Choroid plexus epithelial cell (primary cell): ENCODE data around the gene TRPM5.

Experiments used
- DNase-seq: peaks from one replicate; pipeline ENCODE4 v3.0.0-alpha.2; 2010; ENCODE audit warnings: low read depth
- H3K4me3 ChIP-seq: 2 replicates; pipeline ENCODE4 v1.5.1; 2011; ENCODE audit warnings: low read depth, mild to moderate bottlenecking, control low read depth, low read length, moderate library complexity
- CTCF ChIP-seq: conservative IDR thresholded peaks from 2 replicates; pipeline ENCODE4 v1.5.1; 2011; ENCODE audit warnings: low read depth, mild to moderate bottlenecking, control low read depth, inconsistent platforms, low read length, moderate library complexity

TRPM5 gene

DNA sequence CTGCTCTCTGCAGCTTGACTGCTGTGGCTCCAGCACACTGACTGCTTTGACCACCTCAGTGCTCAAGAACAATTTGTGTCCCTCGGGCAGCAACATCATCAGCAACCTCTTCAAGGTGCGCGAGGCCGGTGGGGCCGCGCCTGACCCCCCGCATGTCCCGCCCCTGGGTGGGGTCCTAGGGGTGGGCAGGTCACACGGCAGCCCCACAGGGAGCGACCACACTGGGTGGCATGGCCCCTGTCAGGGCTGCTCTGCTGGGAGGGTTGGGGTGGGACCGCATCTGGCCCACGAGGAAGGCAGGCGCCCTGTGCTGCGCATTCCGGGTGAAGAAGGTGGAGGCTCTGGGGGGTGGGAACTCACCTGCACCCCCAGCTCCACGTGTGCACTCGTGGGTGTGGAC, 48.5 kb downstream of the TRPM5 start:
- DNase-seq, result no peak
- no peak for TF ChIP-seq CTCF
- no peak overlapping the region for H3K4me3 ChIP-seq

- TF ChIP-seq CTCF, result no peak
- H3K4me3 ChIP-seq, result no peak overlapping the region
- DNase-seq, result no peak
Measured at GRCh38 chr11:2395211-2395730, 49.0 kb downstream of the TRPM5 start.

GRCh38 chr11:2394818-2395105, 49.6 kb downstream of the TRPM5 start:
- DNase-seq, result no peak
- no peak for TF ChIP-seq CTCF

More at GRCh38 chr11:2394818-2395105, 49.6 kb downstream of the TRPM5 start:
- no peak overlapping the region for H3K4me3 ChIP-seq
